Measurements from ENCODE around the gene HES1.

DNA sequence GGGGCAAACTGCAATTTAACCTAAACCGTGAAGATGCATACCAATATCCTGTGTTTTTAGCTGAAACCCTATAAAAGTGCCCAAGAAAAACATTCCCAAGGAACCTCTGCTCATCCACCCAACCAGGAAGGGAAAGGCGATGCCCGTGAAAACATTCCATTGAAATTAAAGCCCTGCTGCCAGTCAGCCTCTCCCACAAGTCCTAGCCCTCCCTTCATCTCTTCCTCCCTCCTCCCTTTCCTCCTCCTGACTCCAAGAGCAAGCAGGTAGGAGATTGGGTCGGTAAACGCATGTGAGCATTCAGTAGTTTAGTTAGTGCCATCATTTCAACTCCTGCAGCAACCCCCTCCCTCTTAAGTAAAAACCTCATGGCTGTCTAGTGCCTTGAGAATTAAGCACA lies 27.7 kb downstream of the HES1 start:
- TF ChIP-seq TARDBP (IDR thresholded peaks at IDR 0.05): no peak
- TF ChIP-seq BHLHE40 (IDR thresholded peaks at IDR 0.05; ENCODE audit: borderline replicate concordance): no peak
- TF ChIP-seq CTBP1 (IDR thresholded peaks at IDR 0.05; ENCODE audit: borderline replicate concordance): no peak

All from HEK293T (cell line).